Activated T-helper 1 cell treated with anti-CD3 and anti-CD28 coated beads, Interleukin-12 subunit alpha, Interleukin-12 subunit beta, Interleukin-2, Interleukin-4 antibody, amounts not matched to agents 30 ng/mL and 10 ng/mL and 1 ng/mL, durations not matched to agents 14 hours and 24 hours and 36 hours (primary cell): Measurements from ENCODE around the gene MRGPRF. TPM values are rescaled to one million over a fixed set of nuclear protein-coding genes. Genes with fewer than 3 reads are reported as not detected.

Source experiments
- DNase-seq: peaks from one replicate; pipeline ENCODE4 v3.0.0; 2021; ENCODE audit warnings: low spot score
- H3K27ac Mint-ChIP-seq: one replicate; pipeline ENCODE4 v1.8.0; 2021; ENCODE audit warnings: mild to moderate bottlenecking, mixed read lengths
- H3K27me3 Mint-ChIP-seq: one replicate; pipeline ENCODE4 v1.8.0; 2022; ENCODE audit warnings: mild to moderate bottlenecking, moderate library complexity, mixed read lengths; ENCODE audit not compliant: insufficient read depth
- H3K36me3 Mint-ChIP-seq: one replicate; pipeline ENCODE4 v1.8.0; 2021; ENCODE audit warnings: low read depth, mixed read lengths
- H3K4me1 Mint-ChIP-seq: one replicate; pipeline ENCODE4 v1.8.0; 2021; ENCODE audit warnings: low read depth, mixed read lengths
- H3K4me3 Mint-ChIP-seq: one replicate; pipeline ENCODE4 v1.8.0; 2021; ENCODE audit warnings: mild to moderate bottlenecking, moderate library complexity, mixed read lengths
- H3K9me3 Mint-ChIP-seq: one replicate; pipeline ENCODE4 v1.8.0; 2021; ENCODE audit warnings: mixed read lengths
- intact Hi-C: fragments of 100-400 bp; cut with micrococcal nuclease; formaldehyde crosslinking; loops from one replicate; pipeline ENCODE4 v1.15.1; 2024
- total RNA-seq: library from RNA; stranded (reverse); gene quantifications from 2 replicates; pipeline ENCODE4 v1.2.3, GENCODE V29; 2022

The MRGPRF gene
- total RNA-seq, 1 donor from 2014 or later, result not detected

DNA sequence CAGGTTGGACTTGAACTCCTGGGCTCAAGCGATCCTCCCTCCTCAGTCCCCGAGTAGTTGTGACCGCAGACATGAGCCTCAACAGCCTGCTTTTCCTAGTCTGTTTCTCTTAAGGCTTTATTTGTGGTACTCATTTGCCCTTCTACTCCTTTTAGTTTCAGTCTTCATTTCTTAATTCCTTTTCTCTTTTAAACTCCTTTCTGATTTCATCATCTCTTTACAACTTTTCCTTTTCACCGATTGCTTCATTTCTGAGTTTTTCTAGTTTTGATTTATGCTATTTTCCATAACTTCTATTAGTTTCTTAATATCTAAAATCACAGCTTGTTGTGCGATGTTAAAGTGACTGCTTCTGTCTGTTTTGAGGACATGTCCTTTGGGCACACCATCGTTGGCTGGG is 17.3 kb upstream of the MRGPRF start:
- Mint-ChIP-seq H3K27me3 (peaks cover 2% of the 10 kb centered on the region), H3K4me3 (no peak overlapping the region), H3K9me3 (no peaks in the 10 kb centered on the region), H3K4me1 (no peaks in the 10 kb centered on the region), H3K36me3 (no peaks in the 10 kb centered on the region), H3K27ac (no peak overlapping the region)
- intact Hi-C loops, result no loop called here
- no peak for DNase-seq

DNA sequence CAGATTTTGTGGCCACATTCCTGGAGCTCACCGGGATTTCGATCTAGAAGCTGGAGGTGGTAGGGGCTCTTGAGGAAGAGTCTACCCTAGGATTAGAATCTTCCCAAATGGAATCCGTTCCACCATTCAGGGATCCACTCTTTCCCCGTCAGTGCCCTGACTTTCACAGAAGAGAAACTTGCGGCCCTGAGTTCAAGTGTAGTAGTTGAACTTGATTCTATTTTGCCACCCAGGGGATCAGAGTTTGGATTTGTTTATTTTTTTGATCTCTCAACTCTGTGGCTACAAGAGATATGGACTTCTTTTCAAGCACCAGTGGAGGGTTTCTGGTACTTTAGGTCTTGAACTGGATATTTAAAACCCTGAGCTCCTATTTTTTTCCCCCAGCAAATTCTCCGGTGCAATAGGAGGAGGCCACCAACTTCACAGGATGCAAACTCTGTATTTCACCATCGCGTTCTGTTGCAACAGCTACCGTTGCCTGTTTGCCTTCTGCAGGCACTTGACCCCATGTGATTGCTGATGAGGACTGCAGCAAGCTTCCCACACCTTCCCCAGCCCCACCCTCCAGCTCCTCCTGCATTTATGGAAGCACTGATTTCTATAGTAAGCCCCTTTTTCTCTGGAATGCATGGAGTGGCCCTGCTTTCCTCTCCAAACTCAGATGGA is 14.8 kb upstream of the MRGPRF start:
- intact Hi-C loops, result no loop called here
- Mint-ChIP-seq H3K27me3 (peaks cover 2% of the 10 kb centered on the region), H3K27ac (no peak overlapping the region), H3K4me1 (no peaks in the 10 kb centered on the region), H3K9me3 (no peaks in the 10 kb centered on the region), H3K36me3 (no peaks in the 10 kb centered on the region), H3K4me3 (no peak overlapping the region)
- DNase-seq, result no peak

DNA sequence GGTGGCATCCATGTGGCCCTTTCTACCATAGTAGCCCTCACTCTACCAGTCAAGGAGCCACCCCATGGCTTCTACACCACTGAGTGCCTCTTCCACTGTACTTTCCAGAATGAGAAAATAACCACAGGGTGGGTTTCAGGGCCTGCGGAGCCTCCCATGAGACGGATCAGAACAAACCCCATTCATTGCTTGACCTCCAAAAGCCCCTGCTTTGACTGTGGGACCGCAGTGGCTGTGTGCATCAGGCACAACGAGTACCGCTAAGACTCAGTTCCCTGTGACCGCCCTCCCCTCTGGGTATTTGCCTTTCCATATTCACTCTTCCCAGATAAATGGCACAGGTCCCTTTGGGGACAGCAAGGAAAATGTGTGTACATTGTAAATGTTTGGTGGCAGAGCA is 11.5 kb upstream of the MRGPRF start:
- no peaks in the 10 kb centered on the region for H3K4me1 Mint-ChIP-seq
- H3K4me3 Mint-ChIP-seq, result no peak overlapping the region
- no peaks in the 10 kb centered on the region for H3K36me3 Mint-ChIP-seq
- H3K9me3 Mint-ChIP-seq, result no peaks in the 10 kb centered on the region
- H3K27ac Mint-ChIP-seq, result no peak overlapping the region
- DNase-seq, result no peak
- peaks cover under 1% of the 10 kb centered on the region for H3K27me3 Mint-ChIP-seq
- intact Hi-C loops, result no loop called here

DNA sequence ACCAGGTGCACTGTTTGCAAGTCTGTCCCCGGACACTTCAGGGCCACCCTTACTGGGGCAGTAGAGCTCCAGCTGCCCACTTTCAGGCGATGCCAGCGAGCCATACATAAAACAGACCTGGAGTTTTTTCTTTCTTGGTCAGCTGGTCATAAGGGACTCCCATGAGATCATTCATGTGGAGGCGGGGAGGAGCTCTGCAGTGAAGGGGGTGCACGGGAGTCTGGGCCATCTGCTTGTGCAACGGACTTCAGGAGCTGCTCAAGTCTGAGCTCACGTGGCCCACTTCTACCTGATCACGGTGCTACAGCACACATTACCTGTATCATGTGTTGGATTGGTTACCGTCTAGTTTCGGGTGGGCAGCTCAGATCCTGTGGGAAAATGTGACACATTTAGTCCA is 9.2 kb upstream of the MRGPRF start:
- Mint-ChIP-seq H3K9me3 (no peaks in the 10 kb centered on the region), H3K27ac (no peak overlapping the region), H3K36me3 (no peaks in the 10 kb centered on the region), H3K27me3 (no peaks in the 10 kb centered on the region), H3K4me1 (no peaks in the 10 kb centered on the region), H3K4me3 (no peak overlapping the region)
- intact Hi-C loops, result no loop called here
- no peak for DNase-seq

DNA sequence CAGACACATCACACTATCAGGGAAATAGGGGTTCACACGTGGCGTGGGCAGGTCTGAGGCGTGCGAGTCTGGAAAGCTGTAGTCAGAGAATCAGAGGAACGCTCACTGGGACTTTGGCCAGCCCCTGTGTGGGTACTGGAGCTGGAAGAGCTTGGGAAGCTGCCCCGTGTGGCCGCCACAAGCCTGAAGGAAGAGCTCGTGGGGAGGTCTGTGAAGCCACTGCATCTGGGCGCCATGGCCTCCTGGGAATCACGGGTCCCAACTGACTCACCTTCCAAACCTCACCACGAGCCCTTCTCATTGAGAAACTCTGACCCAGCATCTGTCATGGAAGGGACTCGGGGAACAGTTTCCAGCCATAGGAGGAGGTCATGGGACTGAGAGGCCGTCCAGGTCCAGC is 5.9 kb upstream of the MRGPRF start:
- intact Hi-C loops, result no loop called here
- no peaks in the 10 kb centered on the region for H3K4me1 Mint-ChIP-seq
- peaks cover 2% of the 10 kb centered on the region for H3K27me3 Mint-ChIP-seq

DNA sequence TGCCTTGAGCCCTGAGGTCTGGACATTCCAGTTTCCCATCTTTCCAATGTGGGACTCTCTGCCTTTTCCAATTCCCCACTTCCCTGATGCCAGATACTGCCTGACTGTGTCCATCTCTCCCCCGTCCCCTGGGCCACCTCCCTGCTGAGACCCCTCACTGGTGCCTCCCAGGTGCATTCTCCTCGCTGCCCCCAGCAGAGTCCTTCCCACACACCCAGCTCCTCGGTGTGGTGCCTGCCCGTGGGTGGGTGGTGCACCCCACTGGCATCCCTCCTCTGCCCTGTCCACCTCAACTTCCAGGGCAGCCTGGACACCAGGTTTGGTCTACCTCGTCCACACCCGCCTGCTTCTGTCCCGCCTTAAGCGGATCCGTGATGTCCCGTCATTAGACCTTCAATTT is 4.9 kb upstream of the MRGPRF start:
- Mint-ChIP-seq H3K4me1 (no peaks in the 10 kb centered on the region), H3K27me3 (peaks cover 2% of the 10 kb centered on the region), H3K27ac (no peak overlapping the region), H3K36me3 (no peaks in the 10 kb centered on the region), H3K4me3 (no peak overlapping the region), H3K9me3 (no peaks in the 10 kb centered on the region)
- no peak for DNase-seq
- intact Hi-C loops, result no loop called here

More for the DNA sequence above, 5.9 kb upstream of the MRGPRF start:
- no peaks in the 10 kb centered on the region for H3K36me3 Mint-ChIP-seq
- no peak overlapping the region for H3K27ac Mint-ChIP-seq
- H3K4me3 Mint-ChIP-seq, result no peak overlapping the region
- no peak for DNase-seq
- no peaks in the 10 kb centered on the region for H3K9me3 Mint-ChIP-seq

DNA sequence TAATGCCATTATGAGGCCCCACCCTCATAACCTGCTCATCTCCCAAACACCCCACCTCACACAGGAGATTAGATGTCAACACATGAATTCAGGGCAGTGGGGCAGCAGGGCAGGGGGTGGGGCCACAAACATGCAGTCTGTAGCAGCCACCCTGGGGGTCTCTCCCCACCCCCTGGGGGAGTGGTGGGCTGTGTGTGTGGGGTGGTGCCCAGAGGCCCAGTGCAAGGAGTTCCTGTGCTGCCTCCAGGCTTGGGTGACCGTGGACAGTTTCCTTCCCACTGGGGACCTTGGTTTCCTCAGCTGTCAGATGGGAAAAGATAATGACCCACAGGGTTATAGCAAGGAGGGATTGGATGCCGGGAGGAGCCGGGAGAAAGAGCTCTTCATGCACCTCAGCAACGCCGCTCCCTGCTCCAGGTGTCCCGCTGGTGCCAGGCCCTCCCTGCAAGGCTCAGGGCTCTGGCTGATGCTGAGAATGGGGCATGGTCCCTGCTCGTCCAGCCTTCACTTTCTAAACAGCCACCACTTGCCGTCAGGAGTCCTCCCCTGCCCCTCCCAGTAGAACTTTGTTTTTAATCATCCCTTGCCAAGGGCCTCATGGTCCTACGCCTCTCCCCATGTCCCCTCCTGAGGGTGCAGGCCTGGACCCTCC is 2.0 kb upstream of the MRGPRF start:
- Mint-ChIP-seq H3K27me3 (peaks cover 17% of the 10 kb centered on the region), H3K36me3 (no peaks in the 10 kb centered on the region), H3K27ac (no peak overlapping the region), H3K9me3 (no peaks in the 10 kb centered on the region), H3K4me3 (no peak overlapping the region), H3K4me1 (no peaks in the 10 kb centered on the region)
- intact Hi-C loops, result no loop called here
- no peak for DNase-seq

DNA sequence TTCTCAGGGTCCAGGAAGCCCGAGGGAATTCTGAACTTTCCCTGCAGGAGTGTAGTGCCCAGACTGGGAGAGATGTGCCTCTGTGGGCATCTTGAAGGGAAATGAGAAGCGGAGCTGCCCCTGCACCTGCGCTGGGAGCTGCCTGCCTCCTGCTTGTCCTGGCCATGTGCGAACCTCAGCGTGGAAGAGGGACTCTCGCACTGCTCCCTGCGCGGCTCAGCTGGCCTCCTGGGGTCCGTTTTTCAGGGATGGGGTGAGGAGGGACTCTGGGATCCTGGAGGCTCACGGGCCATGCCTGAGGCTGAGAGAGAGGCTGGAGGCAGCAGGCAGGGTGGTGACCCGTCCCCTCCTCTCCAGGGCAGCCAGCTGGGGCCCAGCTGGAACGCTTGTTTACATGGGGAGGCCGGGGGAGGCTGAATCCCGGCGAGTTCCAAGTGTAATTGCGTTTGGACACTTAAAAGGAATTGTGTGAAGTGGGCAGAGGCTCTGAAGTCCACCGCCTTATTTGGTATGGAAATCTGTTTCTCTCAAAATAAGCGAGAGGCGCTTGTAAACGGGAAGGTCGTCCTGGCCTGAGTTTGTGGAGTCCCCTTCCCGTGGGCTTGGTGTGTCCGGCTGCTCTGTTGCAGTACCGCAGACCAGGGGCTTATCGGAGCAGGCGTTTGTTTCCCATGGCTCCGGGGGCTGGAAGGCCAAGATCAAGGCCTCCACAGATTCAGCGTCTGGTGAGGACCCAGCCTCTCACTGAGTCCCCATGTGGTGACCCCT is 1.2 kb upstream of the MRGPRF start:
- intact Hi-C loops, result no loop called here
- Mint-ChIP-seq H3K36me3 (no peaks in the 10 kb centered on the region), H3K4me3 (no peak overlapping the region), H3K27me3 (peaks cover 17% of the 10 kb centered on the region), H3K27ac (no peak overlapping the region), H3K4me1 (no peaks in the 10 kb centered on the region), H3K9me3 (no peaks in the 10 kb centered on the region)
- no peak for DNase-seq

DNA sequence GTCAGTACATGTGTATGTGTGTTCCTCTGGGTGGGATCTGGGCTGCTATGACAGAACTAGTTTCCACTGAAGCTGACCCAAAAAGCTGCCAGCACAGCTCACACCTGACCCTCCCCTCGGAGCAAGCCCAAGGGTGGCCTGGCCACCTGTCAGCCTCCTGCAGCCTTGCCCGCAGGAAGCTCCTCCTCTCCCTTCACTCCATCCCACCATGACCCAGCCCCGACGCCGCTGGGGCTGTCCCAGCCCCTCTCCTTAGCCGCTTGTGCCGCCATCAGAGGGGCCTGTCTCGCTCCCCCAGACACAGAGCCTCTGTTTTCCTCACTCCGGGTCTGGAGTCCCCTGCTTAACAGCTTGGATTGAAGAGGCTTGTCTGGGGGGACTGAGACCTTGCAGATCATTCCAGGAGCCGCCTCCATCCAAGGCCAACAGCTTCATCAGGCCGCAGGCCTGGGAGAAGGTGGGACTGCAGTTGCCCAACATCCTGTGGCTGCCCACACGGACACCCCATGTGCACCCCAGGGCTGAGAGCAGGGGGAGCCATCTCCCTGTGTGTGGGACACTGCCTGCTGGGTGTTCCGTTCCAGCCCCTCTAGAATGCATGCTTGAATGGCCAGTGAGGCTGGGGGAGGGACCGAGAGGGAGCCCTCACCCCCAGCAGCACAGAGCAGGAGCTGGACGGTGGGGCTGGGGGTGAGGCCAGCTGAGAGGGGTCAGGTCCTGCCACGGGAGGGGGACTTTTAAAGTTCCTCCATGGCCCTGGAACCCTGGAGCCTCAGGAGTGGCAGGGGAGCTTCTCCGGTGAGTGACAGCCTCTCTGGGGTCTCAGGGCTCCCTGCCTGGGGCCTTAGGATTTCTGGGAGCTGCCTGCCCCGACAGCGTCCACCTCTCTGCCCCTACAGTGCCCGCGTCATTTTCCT is 696 bp downstream of the MRGPRF start:
- Mint-ChIP-seq H3K4me3 (no peak overlapping the region), H3K9me3 (no peaks in the 10 kb centered on the region)
- intact Hi-C loops, result no loop called here

DNA sequence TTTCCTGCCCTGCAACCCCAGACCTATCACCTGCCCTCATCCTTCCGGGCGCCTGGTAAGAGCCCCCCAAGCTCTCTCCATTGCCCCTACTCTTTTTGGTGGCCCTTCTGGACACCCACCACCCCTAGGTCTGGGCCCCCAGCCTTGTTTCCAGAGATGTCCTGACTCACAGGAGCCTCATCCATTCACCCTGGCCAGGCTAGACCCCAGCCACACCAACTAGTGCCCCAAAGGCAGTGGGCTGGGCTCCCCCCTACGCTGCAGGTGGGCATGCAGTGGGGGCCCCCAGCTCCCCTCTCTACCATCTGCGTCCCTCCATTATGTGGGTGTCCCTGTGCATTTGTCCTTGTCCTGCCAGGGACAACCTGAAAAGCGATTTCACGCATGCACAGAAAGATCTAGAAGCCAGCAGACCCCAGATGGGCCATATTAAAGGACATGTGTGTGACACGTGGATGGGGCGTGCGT is 1.4 kb downstream of the MRGPRF start:
- Mint-ChIP-seq H3K9me3 (no peaks in the 10 kb centered on the region), H3K4me3 (no peak overlapping the region), H3K27ac (no peak overlapping the region), H3K4me1 (no peaks in the 10 kb centered on the region), H3K36me3 (no peaks in the 10 kb centered on the region), H3K27me3 (peaks cover 17% of the 10 kb centered on the region)
- intact Hi-C loops, result no loop called here
- no peak for DNase-seq

More for the DNA sequence above, 696 bp downstream of the MRGPRF start:
- DNase-seq, result no peak
- H3K27me3 Mint-ChIP-seq, result peaks cover 17% of the 10 kb centered on the region
- H3K4me1 Mint-ChIP-seq, result no peaks in the 10 kb centered on the region
- no peaks in the 10 kb centered on the region for H3K36me3 Mint-ChIP-seq
- no peak overlapping the region for H3K27ac Mint-ChIP-seq

DNA sequence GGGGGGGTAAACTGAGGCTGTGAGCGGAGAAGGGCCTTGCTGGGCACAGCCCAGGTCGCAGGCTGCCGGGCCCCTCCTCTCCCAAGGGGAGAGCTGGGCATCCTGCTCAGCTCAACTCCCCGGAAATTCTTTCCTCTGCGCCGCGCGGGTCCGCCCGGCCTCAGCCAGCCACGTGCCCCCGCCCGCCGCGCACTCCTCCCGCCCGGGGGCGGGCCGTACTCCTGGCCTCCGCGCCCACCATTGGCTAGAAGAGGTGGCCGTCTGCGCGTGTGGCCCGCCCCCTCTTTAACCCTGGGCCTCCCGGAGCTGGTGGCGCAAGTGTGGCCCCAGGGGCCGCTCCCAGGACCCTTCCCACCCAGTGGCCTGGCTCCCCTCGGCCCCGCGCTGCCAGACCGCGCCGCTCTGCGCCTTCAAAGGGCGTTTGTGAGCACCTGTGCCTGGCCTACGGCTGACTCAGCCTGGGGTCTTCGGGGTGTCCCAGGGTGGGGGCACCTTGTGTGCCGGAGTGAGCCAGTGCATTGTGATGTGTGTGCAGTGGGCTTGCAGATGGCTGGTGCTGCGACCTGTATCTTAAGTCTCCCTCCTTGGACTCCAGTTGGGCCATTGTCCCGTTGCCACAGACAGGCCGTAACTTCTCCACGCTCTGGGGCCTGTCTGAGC is 2.0 kb downstream of the MRGPRF start:
- Mint-ChIP-seq H3K9me3 (no peaks in the 10 kb centered on the region), H3K4me3 (no peak overlapping the region)

DNA sequence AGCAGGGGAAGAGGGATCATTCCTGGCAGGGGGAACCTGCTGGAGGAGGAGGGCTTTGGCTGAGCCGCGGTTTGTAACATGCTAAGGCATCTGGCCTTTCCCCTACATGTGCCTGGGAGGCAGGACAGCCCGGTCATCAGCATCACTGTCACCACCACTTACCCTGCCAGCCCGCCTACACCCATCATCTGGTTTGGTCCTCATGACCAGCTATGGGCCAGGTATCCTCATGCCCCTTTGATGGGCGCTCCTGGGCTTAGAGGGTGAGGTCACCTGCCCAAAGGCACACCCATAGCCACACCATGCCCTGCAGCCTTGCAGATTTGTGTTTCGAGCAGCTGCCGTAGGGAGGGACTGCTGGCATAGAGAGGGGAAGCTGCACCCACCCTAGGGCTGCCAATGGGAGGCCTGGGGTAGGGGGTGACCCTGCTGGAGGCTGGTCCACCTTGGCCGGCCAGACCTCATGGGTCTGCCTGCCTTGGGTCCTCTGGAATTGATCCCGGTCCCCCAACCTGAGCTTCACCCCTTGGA is 2.6 kb downstream of the MRGPRF start:
- no peaks in the 10 kb centered on the region for H3K9me3 Mint-ChIP-seq
- H3K4me1 Mint-ChIP-seq, result no peaks in the 10 kb centered on the region
- no peaks in the 10 kb centered on the region for H3K36me3 Mint-ChIP-seq
- intact Hi-C loops, result no loop called here
- H3K27ac Mint-ChIP-seq, result no peak overlapping the region
- H3K4me3 Mint-ChIP-seq, result no peak overlapping the region
- H3K27me3 Mint-ChIP-seq, result peaks cover 17% of the 10 kb centered on the region
- no peak for DNase-seq

More for the DNA sequence above, 2.0 kb downstream of the MRGPRF start:
- DNase-seq, result peak; percentile 6
- Mint-ChIP-seq H3K27me3 (peaks cover 17% of the 10 kb centered on the region), H3K27ac (no peak overlapping the region), H3K36me3 (no peaks in the 10 kb centered on the region), H3K4me1 (no peaks in the 10 kb centered on the region)
- intact Hi-C loops, result no loop called here
